Stimulated activated CD8-positive, alpha-beta memory T cell treated with anti-CD3 and anti-CD28 coated beads, Interleukin-15, amount 100 ng/mL, for 4 hours (primary cell): ENCODE results near the gene BOD1.

Source experiments
- DNase-seq, 2 donors: peaks; one replicate each; pipeline ENCODE4 v3.0.0-alpha.2; 2020; ENCODE audit warnings: low read depth in 2 of 2

BOD1 gene

GRCh38 chr5:173640156-173640804 lies 23.8 kb upstream of the BOD1 start:
- no peak for DNase-seq

GRCh38 chr5:173638126-173639040 lies 21.9 kb upstream of the BOD1 start:
- no peak for DNase-seq

GRCh38 chr5:173637340-173637739 lies 20.9 kb upstream of the BOD1 start:
- no peak for DNase-seq

- DNase-seq, result no peak
Observed at GRCh38 chr5:173634465-173634983, 18.1 kb upstream of the BOD1 start.

GRCh38 chr5:173633304-173633703 lies 16.9 kb upstream of the BOD1 start:
- DNase-seq, result no peak

GRCh38 chr5:173631478-173631877 lies 15.0 kb upstream of the BOD1 start:
- no peak for DNase-seq

- DNase-seq, result no peak
Observed at GRCh38 chr5:173630724-173631365, 14.4 kb upstream of the BOD1 start.

- no peak for DNase-seq
Observed at GRCh38 chr5:173629628-173630027, 13.2 kb upstream of the BOD1 start.

GRCh38 chr5:173628501-173628900 lies 12.1 kb upstream of the BOD1 start:
- no peak for DNase-seq

GRCh38 chr5:173627860-173628392 lies 11.5 kb upstream of the BOD1 start:
- no peak for DNase-seq

GRCh38 chr5:173627271-173627670 lies 10.8 kb upstream of the BOD1 start:
- DNase-seq, result no peak

GRCh38 chr5:173626505-173626820 lies 10.0 kb upstream of the BOD1 start:
- no peak for DNase-seq

GRCh38 chr5:173625673-173626504 lies 9.4 kb upstream of the BOD1 start:
- no peak for DNase-seq

- no peak for DNase-seq
Observed at GRCh38 chr5:173625261-173625660, 8.8 kb upstream of the BOD1 start.

GRCh38 chr5:173624282-173624681 lies 7.8 kb upstream of the BOD1 start:
- DNase-seq, result no peak

GRCh38 chr5:173623789-173624188 lies 7.3 kb upstream of the BOD1 start:
- no peak for DNase-seq

GRCh38 chr5:173623296-173623771 lies 6.9 kb upstream of the BOD1 start:
- DNase-seq, result no peak

- DNase-seq, result no peak
Observed at GRCh38 chr5:173622183-173623047, 6.0 kb upstream of the BOD1 start.

- no peak for DNase-seq
Observed at GRCh38 chr5:173620784-173621183, 4.3 kb upstream of the BOD1 start.

- peak in 1 of 2 donors; percentile 17 for DNase-seq
Observed at GRCh38 chr5:173618927-173619519, 2.6 kb upstream of the BOD1 start.
